PFSK-1 (cell line): Measurements from ENCODE around the gene FUT4.

ENCODE experiments used
- FOXP2 ChIP-seq: optimal IDR thresholded peaks from 2 replicates; pipeline ENCODE3; 2011; ENCODE audit warnings: borderline replicate concordance, control low read depth, inconsistent platforms; ENCODE audit not compliant: insufficient read depth; ENCODE audit errors: extremely low read length, extremely low read depth
- POLR2AphosphoS5 ChIP-seq: IDR thresholded peaks from 2 replicates; pipeline ENCODE4 v1.6.1; 2012; ENCODE audit warnings: low read depth, mild to moderate bottlenecking, control low read depth, low read length, moderate library complexity
- REST ChIP-seq, 2 experiments: IDR thresholded peaks; 2 replicates each; pipeline versions ENCODE4 v1.6.1 to v1.8.0; 2011 to 2012; ENCODE audit warnings: low read depth in 2 of 2, low read length in 2 of 2, control low read depth in 1 of 2, inconsistent platforms in 1 of 2, mild to moderate bottlenecking in 1 of 2, moderate library complexity in 1 of 2; ENCODE audit not compliant: insufficient read depth in 1 of 2
- SIN3A ChIP-seq: IDR thresholded peaks from 2 replicates; pipeline ENCODE4 v1.6.1; 2012; ENCODE audit warnings: mild to moderate bottlenecking, low read length, moderate library complexity, borderline replicate concordance; ENCODE audit not compliant: insufficient read depth
- TAF1 ChIP-seq: IDR thresholded peaks from 2 replicates; pipeline ENCODE4 v1.6.1; 2012; ENCODE audit warnings: low read length, control low read depth, borderline replicate concordance; ENCODE audit not compliant: insufficient read depth

Gene FUT4

GRCh38 chr11:94597896-94598295 is 54.2 kb downstream of the FUT4 start:
- TF ChIP-seq POLR2AphosphoS5 (no peak), TAF1 (no peak), FOXP2 (no peak), REST (IDR thresholded peaks at IDR 0.05; ENCODE audit: insufficient read depth in 1 of 2, low read depth in 2 of 2, low read length in 2 of 2) (no peak), SIN3A (no peak)
